Activated CD8-positive, alpha-beta T cell treated with anti-CD3 and anti-CD28 coated beads, Interleukin-2, amount 10 ng/mL, durations not matched to agents 7 days and 5 days (primary cell): ENCODE measurements around the gene EFEMP2. TPM values are rescaled to one million over a fixed set of nuclear protein-coding genes. Genes with fewer than 3 reads are reported as not detected.
"Not testable (repeated sequence)": the region's sequence is repeated elsewhere in the genome, so short reads cannot be mapped to it uniquely, and the experiment has no call there.

Experiments used
- ATAC-seq: fragments of 150-1000 bp; cut with Tn5 transposase; one replicate; pipeline ENCODE4 v1.10.0; 2021; ENCODE audit warnings: moderate library complexity
- CTCF ChIA-PET: fragments of 350-600 bp; sonication (Branson Sonifier 250); formaldehyde crosslinking; loops from one replicate; lab custom pipeline; 2021; ENCODE audit warnings: antibody characterized with exemption; lab: Charles Lee
- POLR2A ChIA-PET: fragments of 350-600 bp; sonication (Branson Sonifier 250); formaldehyde crosslinking; loops from one replicate; lab custom pipeline; 2021; ENCODE audit warnings: antibody characterized with exemption; lab: Charles Lee
- DNase-seq: peaks from one replicate; pipeline ENCODE4 v3.0.0-alpha.2; 2020
- H3K27ac Mint-ChIP-seq: one replicate; pipeline ENCODE4 v1.8.0; 2021; ENCODE audit warnings: mild to moderate bottlenecking, mixed read lengths
- H3K27me3 Mint-ChIP-seq: one replicate; pipeline ENCODE4 v1.8.0; 2021; ENCODE audit warnings: low read depth, mixed read lengths
- H3K36me3 Mint-ChIP-seq: one replicate; pipeline ENCODE4 v1.8.0; 2021; ENCODE audit warnings: low read depth, mixed read lengths
- H3K4me1 Mint-ChIP-seq: one replicate; pipeline ENCODE4 v1.8.0; 2021; ENCODE audit warnings: low read depth, mixed read lengths
- H3K4me3 Mint-ChIP-seq: one replicate; pipeline ENCODE4 v1.8.0; 2021; ENCODE audit warnings: mild to moderate bottlenecking, mixed read lengths
- H3K9me3 Mint-ChIP-seq: one replicate; pipeline ENCODE4 v1.8.0; 2022; ENCODE audit warnings: mixed read lengths; ENCODE audit not compliant: insufficient read depth
- total RNA-seq, 2 experiments: library from RNA; stranded (reverse); gene quantifications; one replicate each; pipeline ENCODE4 v1.2.3, GENCODE V29; 2021

The EFEMP2 gene
- total RNA-seq, 2 experiments from 2014 or later, result 4.8 to 5.0 TPM

- DNase-seq (no peak), ATAC-seq (no peak)
- no peaks in the 10 kb centered on the region for H3K36me3 Mint-ChIP-seq
- no peak overlapping the region for H3K27ac Mint-ChIP-seq
- ChIA-PET CTCF (interaction anchor here (1.1 to 1.8 kb wide), 3 partner anchors 8 to 25 kb away, joined by 3 to 7 read pairs (median 3); no protein-coding TSS in a partner anchor), POLR2A (no interaction called here)
- no peaks in the 10 kb centered on the region for H3K27me3 Mint-ChIP-seq
- no peaks in the 10 kb centered on the region for H3K4me1 Mint-ChIP-seq
- H3K9me3 Mint-ChIP-seq, result no peaks in the 10 kb centered on the region
- H3K4me3 Mint-ChIP-seq, result no peak overlapping the region
Measured at GRCh38 chr11:65844231-65844872, 28.2 kb downstream of the EFEMP2 start.

GRCh38 chr11:65843811-65844210 lies 28.8 kb downstream of the EFEMP2 start:
- DNase-seq (no peak), ATAC-seq (no peak)
- Mint-ChIP-seq H3K9me3 (no peaks in the 10 kb centered on the region), H3K4me3 (no peak overlapping the region), H3K27ac (no peak overlapping the region), H3K27me3 (no peaks in the 10 kb centered on the region), H3K4me1 (no peaks in the 10 kb centered on the region), H3K36me3 (no peaks in the 10 kb centered on the region)
- ChIA-PET CTCF (interaction anchor here (1.2 to 1.8 kb wide), 3 partner anchors 8 to 25 kb away, joined by 3 to 7 read pairs (median 3); no protein-coding TSS in a partner anchor), POLR2A (no interaction called here)

GRCh38 chr11:65842144-65842543 lies 30.5 kb downstream of the EFEMP2 start:
- POLR2A ChIA-PET, result no interaction called here
- Mint-ChIP-seq H3K4me3 (no peak overlapping the region), H3K36me3 (no peaks in the 10 kb centered on the region), H3K4me1 (no peaks in the 10 kb centered on the region), H3K9me3 (no peaks in the 10 kb centered on the region), H3K27ac (no peak overlapping the region), H3K27me3 (no peaks in the 10 kb centered on the region)
- no peak for ATAC-seq
- CTCF ChIA-PET, result interaction anchor here (1.4 to 1.8 kb wide), 2 partner anchors 10 to 18 kb away, joined by 4 to 7 read pairs; partner anchors contain the start of gene MUS81
- no peak for DNase-seq

- POLR2A ChIA-PET, result interaction anchor here (0.8 to 1.6 kb wide), 4 partner anchors 16 to 24 kb away, joined by 3 to 5 read pairs (median 4); no protein-coding TSS in a partner anchor
- Mint-ChIP-seq H3K36me3 (no peaks in the 10 kb centered on the region), H3K4me1 (peaks cover 9% of the 10 kb centered on the region), H3K27me3 (peaks cover 22% of the 10 kb centered on the region), H3K4me3 (no peak overlapping the region), H3K27ac (no peak overlapping the region), H3K9me3 (no peaks in the 10 kb centered on the region)
- ATAC-seq (no peak), DNase-seq (no peak)
- CTCF ChIA-PET, result interaction anchor here (1.0 to 2.3 kb wide), 3 partner anchors 16 to 54 kb away, joined by 4 to 16 read pairs (median 6); partner anchors contain the start of gene MUS81
Measured at GRCh38 chr11:65834202-65834601, 38.4 kb downstream of the EFEMP2 start.

GRCh38 chr11:65833297-65834030 lies 39.1 kb downstream of the EFEMP2 start, which contains the start of gene SNX32:
TSS of gene SNX32 (plus strand) at chr11:65833963. CDS start at chr11:65834066, 103 bp downstream.
- Mint-ChIP-seq H3K4me1 (peaks cover 9% of the 10 kb centered on the region), H3K9me3 (no peaks in the 10 kb centered on the region), H3K36me3 (no peaks in the 10 kb centered on the region), H3K27ac (peak within 1 kb of the TSS; percentile 53), H3K27me3 (peaks cover 24% of the 10 kb centered on the region), H3K4me3 (no peak within 1 kb of the TSS)
- CTCF ChIA-PET, result interaction anchor here (1.0 to 3.1 kb wide), 10 partner anchors 8 to 59 kb away, joined by 3 to 16 read pairs (median 4); partner anchors contain the start of genes CFL1, FIBP and MUS81
- ATAC-seq (peak; percentile 100), DNase-seq (peak; percentile 97)
- POLR2A ChIA-PET, result interaction anchor here (0.8 to 1.6 kb wide), 5 partner anchors 16 to 181 kb away, joined by 3 to 5 read pairs (median 3); no protein-coding TSS in a partner anchor

GRCh38 chr11:65832231-65832630 lies 40.4 kb downstream of the EFEMP2 start:
- H3K27ac Mint-ChIP-seq, H3K4me3 Mint-ChIP-seq, ATAC-seq, H3K36me3 Mint-ChIP-seq, H3K9me3 Mint-ChIP-seq, DNase-seq: not testable (repeated sequence)
- Mint-ChIP-seq H3K27me3 (peaks cover 25% of the 10 kb centered on the region), H3K4me1 (peaks cover 14% of the 10 kb centered on the region)
- ChIA-PET POLR2A (interaction anchor here (0.6 kb wide), 1 partner anchor 389 kb away, joined by 3 read pairs; no protein-coding TSS in a partner anchor), CTCF (interaction anchor here (0.6 to 3.9 kb wide), 12 partner anchors 9 to 244 kb away, joined by 3 to 19 read pairs (median 5); partner anchors contain the start of genes AP5B1, CFL1, FIBP and KAT5)

GRCh38 chr11:65829459-65829858 lies 43.1 kb downstream of the EFEMP2 start:
- Mint-ChIP-seq H3K4me1 (peaks cover 14% of the 10 kb centered on the region), H3K27ac (no peak overlapping the region), H3K9me3 (no peaks in the 10 kb centered on the region), H3K4me3 (no peak overlapping the region), H3K36me3 (no peaks in the 10 kb centered on the region), H3K27me3 (peaks cover 25% of the 10 kb centered on the region)
- DNase-seq, result no peak
- ATAC-seq, result no peak
- ChIA-PET POLR2A (interaction anchor here (0.9 to 1.1 kb wide), 2 partner anchors 23 to 30 kb away, joined by 6 read pairs; no protein-coding TSS in a partner anchor), CTCF (interaction anchor here (0.6 to 3.9 kb wide), 6 partner anchors 12 to 194 kb away, joined by 3 to 36 read pairs (median 4); partner anchors contain the start of genes AP5B1 and KAT5)

GRCh38 chr11:65826984-65827735 lies 45.4 kb downstream of the EFEMP2 start:
- no peak for ATAC-seq
- POLR2A ChIA-PET, result interaction anchor here (0.9 kb wide), 1 partner anchor 32 kb away, joined by 3 read pairs; no protein-coding TSS in a partner anchor

GRCh38 chr11:65822776-65823528 lies 49.6 kb downstream of the EFEMP2 start:
- ChIA-PET POLR2A (no interaction called here), CTCF (interaction anchor here (0.5 to 12.1 kb wide), 8 partner anchors 9 to 111 kb away, joined by 3 to 210 read pairs (median 4); partner anchors contain the start of genes AP5B1, KAT5 and RNASEH2C)
- no peaks in the 10 kb centered on the region for H3K9me3 Mint-ChIP-seq
- H3K36me3 Mint-ChIP-seq, result no peaks in the 10 kb centered on the region
- no peak overlapping the region for H3K4me3 Mint-ChIP-seq
- no peak overlapping the region for H3K27ac Mint-ChIP-seq
- H3K27me3 Mint-ChIP-seq, result no peaks in the 10 kb centered on the region
- H3K4me1 Mint-ChIP-seq, result peaks cover 11% of the 10 kb centered on the region
- no peak for ATAC-seq
- DNase-seq, result no peak

More at GRCh38 chr11:65826984-65827735, 45.4 kb downstream of the EFEMP2 start:
- no peaks in the 10 kb centered on the region for H3K36me3 Mint-ChIP-seq
- no peak overlapping the region for H3K27ac Mint-ChIP-seq
- CTCF ChIA-PET, result interaction anchor here (0.7 to 5.0 kb wide), 10 partner anchors 10 to 218 kb away, joined by 3 to 36 read pairs (median 3); partner anchors contain the start of genes KAT5 and MUS81
- no peak for DNase-seq
- H3K27me3 Mint-ChIP-seq, result peaks cover 17% of the 10 kb centered on the region
- H3K4me1 Mint-ChIP-seq, result peaks cover 10% of the 10 kb centered on the region
- H3K9me3 Mint-ChIP-seq, result no peaks in the 10 kb centered on the region
- no peak overlapping the region for H3K4me3 Mint-ChIP-seq

- CTCF ChIA-PET, result interaction anchor here (12.1 kb wide), 1 partner anchor 44 kb away, joined by 210 read pairs; the partner anchor contains the start of gene AP5B1
- no peaks in the 10 kb centered on the region for H3K36me3 Mint-ChIP-seq
- no peaks in the 10 kb centered on the region for H3K27me3 Mint-ChIP-seq
- H3K4me3 Mint-ChIP-seq, result no peak overlapping the region
- H3K27ac Mint-ChIP-seq, result no peak overlapping the region
- no peaks in the 10 kb centered on the region for H3K9me3 Mint-ChIP-seq
- H3K4me1 Mint-ChIP-seq, result peaks cover 22% of the 10 kb centered on the region
- POLR2A ChIA-PET, result no interaction called here
- DNase-seq, result no peak
- no peak for ATAC-seq
Measured at GRCh38 chr11:65821107-65821506, 51.5 kb downstream of the EFEMP2 start.
